Colon (tissue), 2 donors: Measurements from ENCODE around the gene EEPD1.

Experiments used
- FAIRE-seq: peaks from 2 replicates; lab custom pipeline; 2012; peaks lifted over from hg19 to GRCh38; lab: Jason Lieb, UNC
- donor health status: control.
- donor health status: control.

The EEPD1 gene

GRCh38 chr7:36261019-36261754 lies 108.1 kb downstream of the EEPD1 start:
- no peak for FAIRE-seq

- no peak for FAIRE-seq
These were observed 109.4 kb downstream of the EEPD1 start for GRCh38 chr7:36262309-36263094.

DNA sequence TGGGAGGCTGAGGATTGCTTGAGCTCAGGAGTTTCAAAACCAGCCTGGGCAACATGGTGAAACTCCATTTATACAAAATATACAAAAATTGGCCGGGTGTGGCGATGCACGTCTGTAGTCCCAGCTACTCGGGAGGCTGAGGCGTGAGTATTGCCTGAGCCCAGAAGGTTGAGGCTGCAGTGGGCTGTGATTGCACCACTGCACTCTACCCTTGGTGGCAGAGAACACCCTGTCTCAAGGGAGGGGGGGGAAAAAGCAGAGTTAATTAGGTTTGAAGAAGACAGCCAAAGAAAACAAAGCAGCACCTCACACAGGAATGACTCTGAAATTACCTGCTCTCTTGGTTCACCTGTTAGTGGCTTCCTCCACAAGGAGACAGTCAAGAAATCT lies 110.0 kb downstream of the EEPD1 start:
- FAIRE-seq = no peak

- no peak for FAIRE-seq
These were observed 111.2 kb downstream of the EEPD1 start for GRCh38 chr7:36264123-36264801.

- FAIRE-seq = no peak
These were observed 112.0 kb downstream of the EEPD1 start for GRCh38 chr7:36264913-36265516.

GRCh38 chr7:36265680-36266079 lies 112.6 kb downstream of the EEPD1 start:
- FAIRE-seq = no peak

- FAIRE-seq = no peak
These were observed 113.1 kb downstream of the EEPD1 start for GRCh38 chr7:36266190-36266589.

GRCh38 chr7:36266683-36267082 lies 113.6 kb downstream of the EEPD1 start:
- no peak for FAIRE-seq

DNA sequence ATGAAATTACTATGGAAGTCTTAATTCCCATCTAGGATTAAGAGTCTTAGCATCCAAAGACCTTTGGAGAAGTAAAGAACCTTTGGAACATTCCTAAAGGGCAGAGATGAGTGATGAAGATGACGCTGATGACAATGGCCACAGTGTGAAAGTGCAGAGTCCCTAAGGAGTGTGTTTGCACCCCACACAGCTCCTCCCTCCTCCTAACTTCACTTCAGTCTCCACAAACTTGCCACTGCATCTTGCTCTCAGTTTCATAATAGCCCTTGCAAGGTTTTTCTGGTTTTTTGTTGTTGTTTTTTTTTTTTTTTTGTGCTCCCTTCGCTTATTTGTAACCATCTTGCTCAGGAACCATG lies 119.1 kb downstream of the EEPD1 start:
- FAIRE-seq = no peak

- FAIRE-seq = no peak
These were observed 119.7 kb downstream of the EEPD1 start for GRCh38 chr7:36272567-36273269.

- no peak for FAIRE-seq
These were observed 120.8 kb downstream of the EEPD1 start for GRCh38 chr7:36273836-36274235.

DNA sequence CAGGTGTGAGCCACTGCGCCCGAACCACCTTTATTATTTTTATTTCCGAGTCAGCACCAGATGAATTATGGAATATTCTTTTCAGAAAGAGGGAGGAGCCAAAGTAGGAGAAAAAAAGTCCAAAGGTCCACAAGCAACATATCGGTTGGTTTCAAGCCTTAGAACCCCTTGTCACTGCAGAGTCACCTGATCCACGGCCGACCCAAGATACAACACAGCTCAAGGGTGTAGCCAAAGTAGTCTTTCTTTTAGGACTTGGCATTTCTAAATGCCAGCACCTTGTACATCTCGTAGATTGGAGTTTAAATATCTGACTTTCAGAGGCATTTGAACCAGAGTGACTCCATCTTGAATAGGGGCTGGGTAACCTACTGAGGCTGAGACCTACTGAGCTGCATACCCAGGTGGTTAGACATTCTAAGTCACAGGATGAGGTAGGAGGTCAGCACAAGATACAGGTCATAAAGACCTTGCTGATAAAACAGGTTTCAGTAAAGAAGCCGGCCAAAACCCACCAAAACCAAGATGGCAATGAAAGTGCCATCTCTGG lies 122.8 kb downstream of the EEPD1 start:
- no peak for FAIRE-seq

DNA sequence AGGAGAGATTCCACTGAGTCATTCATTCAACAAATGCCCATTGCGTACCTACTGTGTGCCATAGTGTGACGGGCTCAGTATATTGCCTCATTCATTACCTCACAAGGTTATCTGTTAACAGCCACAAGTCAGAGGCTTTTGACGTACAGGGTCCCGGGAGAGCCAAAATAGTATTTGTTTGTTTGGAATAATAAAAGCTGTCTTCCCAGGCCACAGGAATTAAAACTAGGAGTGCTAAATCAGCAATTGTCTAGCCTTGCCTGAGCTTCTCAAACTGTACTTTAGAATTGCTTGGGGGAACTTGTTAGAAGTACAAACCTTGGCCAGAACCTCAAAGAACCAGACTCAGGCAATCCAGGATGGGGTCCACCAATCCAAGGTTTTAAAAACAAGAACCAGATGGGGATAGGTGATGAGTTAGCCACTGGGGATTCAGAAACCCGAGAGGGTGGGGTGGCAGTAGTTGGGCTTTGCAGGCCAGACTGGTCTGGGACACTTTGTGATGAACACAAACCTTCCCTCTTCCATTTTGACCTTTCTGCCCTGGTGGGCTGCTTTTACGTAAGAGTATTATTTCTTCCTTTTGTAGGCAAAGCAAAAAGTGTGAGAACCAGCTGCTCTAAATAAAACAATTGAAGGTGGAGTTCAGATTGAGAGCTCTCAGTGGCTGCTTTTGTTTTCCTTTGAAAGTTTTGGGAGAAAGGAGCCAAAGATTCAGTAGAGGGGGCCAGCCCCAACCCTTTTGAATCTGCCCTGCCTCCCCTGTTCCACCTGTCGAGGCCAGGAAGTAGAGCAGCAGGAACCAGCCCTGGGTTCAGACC lies 123.6 kb downstream of the EEPD1 start:
- FAIRE-seq = no peak

GRCh38 chr7:36277249-36277542 lies 124.1 kb downstream of the EEPD1 start:
- FAIRE-seq = no peak

DNA sequence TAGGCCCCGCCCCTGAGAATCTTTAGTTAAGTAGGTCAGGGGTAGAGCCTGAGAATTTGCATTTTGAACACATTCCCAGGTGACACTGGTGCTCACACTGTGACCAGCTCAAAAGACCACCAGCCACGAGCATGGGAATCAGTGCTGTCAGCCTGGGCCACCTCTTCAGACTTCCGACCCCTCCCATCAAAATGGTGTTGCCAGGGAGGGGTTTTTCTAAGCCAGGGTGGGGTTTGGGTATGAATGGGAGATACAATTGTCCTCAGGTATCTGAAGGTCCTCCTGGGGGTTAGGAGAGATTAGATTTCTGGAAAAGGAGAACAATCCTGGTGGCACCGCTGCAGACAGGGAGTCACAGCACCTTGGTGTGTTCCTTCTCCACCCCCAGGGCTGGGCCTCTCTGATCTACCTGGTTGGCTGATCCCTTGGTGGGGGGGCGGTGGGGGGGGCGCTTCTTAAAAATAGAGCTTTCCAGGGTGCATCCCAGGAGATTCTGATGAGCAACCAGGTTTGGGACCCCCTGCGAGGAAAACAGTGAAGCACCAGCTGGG lies 125.1 kb downstream of the EEPD1 start:
- FAIRE-seq = no peak

- no peak for FAIRE-seq
These were observed 125.6 kb downstream of the EEPD1 start for GRCh38 chr7:36278620-36279172.

- no peak for FAIRE-seq
These were observed 126.3 kb downstream of the EEPD1 start for GRCh38 chr7:36279200-36279925.

DNA sequence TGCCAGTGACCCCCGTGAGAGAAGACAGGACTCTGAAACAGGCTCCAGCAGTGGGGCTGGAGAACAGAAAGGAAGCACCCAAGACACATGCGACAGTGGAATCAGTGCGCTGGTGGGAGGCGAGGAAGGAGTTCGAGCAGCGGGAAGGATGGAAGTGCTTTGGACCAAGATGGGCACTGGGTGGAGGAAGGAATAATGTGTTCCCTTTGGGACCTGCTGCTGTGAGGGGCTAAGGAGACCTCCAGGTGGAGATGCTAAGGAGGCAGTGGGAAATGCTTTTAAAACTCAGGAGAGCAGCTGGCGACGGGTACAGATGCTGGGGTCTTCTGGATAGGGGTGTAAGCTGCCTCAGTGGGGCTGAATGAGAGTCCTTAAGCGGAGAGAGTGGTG lies 126.9 kb downstream of the EEPD1 start:
- FAIRE-seq = no peak

DNA sequence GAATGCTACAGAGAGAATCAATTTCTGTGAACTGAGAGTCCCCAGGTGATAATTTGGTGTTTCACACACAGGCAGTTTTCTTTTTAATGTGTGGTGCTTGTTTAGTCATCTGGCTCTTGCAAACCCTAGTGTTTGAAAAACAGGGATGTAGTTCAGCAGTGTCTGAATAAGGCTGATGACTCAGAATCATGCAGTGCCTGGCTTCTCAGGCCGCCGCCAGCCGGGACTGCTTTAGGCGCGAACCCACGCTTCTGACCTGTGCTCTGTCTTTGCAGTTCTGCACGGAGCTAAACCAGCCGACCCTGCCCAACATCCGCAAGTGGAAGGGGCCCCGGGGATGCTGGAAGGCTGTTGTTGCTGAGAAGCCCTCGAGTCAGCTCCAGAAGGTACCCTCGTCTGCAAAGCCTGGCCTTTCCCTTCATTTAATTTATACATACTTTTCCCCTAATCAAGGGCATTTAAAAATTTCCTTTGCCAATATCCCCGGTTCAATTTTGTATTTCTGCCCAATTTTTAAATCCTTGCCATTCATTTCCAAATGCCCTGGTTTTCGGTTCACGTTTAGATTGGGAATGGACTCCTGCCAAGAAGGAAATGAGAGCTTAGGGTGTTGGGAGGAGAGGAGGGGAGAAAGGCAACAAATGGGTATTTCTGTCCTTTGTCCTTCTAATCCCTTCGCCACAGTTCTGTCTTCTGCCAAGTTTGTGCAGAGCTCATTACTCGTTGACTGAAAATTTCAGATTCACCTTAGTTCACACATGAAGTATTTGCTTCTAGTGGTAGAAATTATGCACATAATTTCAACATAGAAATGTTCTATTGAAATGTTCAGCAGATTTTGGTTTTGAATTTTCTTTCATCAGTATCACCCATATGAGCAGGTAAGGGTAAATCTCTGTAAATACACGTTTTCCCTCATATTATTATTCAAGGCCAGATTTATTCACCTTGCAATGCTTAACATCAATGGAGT lies 128.1 kb downstream of the EEPD1 start:
- FAIRE-seq = no peak
